Measurements from ENCODE around the gene USF1. TPM values are rescaled to one million over a fixed set of nuclear protein-coding genes. Genes with fewer than 3 reads are reported as not detected.

Gene USF1
- total and polyA plus RNA-seq, 4 donors, result 19.2 to 43.5 (median 27.2) TPM

- no peaks in the 10 kb centered on the region for H3K4me1 ChIP-seq (ENCODE audit: control insufficient read depth in 4 of 4, insufficient read depth in 4 of 4, low read length in 3 of 4)
- WGBS, result 73% methylated on average over 9 of the region's 9 CpGs
- peak within 1 kb of the TSS in 1 of 2 donors; percentile 66 for H3K9ac ChIP-seq (ENCODE audit: low read depth in 1 of 2, low read length in 2 of 2)
- no peak for DNase-seq (ENCODE audit: low spot score)
- no peak for TF ChIP-seq YY1 (IDR thresholded peaks at IDR 0.05)
- TF ChIP-seq TAF1 (conservative IDR thresholded peaks at IDR 0.05), result no peak
- TF ChIP-seq SP1 (IDR thresholded peaks at IDR 0.05), result peak; percentile 32
- TF ChIP-seq GABPA (IDR thresholded peaks at IDR 0.05 in 1 of 2, conservative IDR thresholded peaks at IDR 0.05 in 1 of 2), result peak; percentile 66 to 77
- TF ChIP-seq RAD21 (IDR thresholded peaks at IDR 0.05), result no peak
- H3K4me3 ChIP-seq (ENCODE audit: low read depth in 1 of 3, low read length in 3 of 3), result peak within 1 kb of the TSS in 2 of 3 donors; percentile 30 to 48
- no peaks in the 10 kb centered on the region for H3K36me3 ChIP-seq (ENCODE audit: control insufficient read depth in 4 of 4, insufficient read depth in 3 of 4, low read depth in 1 of 4, low read length in 3 of 4)
- no peaks in the 10 kb centered on the region for H3K9me3 ChIP-seq (ENCODE audit: control insufficient read depth in 4 of 4, low read length in 3 of 4)
- no peaks in the 10 kb centered on the region for H3K27me3 ChIP-seq (ENCODE audit: control insufficient read depth in 4 of 4, insufficient read depth in 4 of 4, low read length in 3 of 4)
- peak within 1 kb of the TSS; percentile 85 to 87 for H3K27ac ChIP-seq (ENCODE audit: low read depth in 1 of 2, low read length in 2 of 2)
Measured at GRCh38 chr1:161069731-161070270, 24.0 kb upstream of the USF1 start, which contains the start of gene ARHGAP30. Gene ARHGAP30, minus strand, starts transcription at chr1:161069891. Its CDS starts 267 bp downstream, at chr1:161069624.

DNA sequence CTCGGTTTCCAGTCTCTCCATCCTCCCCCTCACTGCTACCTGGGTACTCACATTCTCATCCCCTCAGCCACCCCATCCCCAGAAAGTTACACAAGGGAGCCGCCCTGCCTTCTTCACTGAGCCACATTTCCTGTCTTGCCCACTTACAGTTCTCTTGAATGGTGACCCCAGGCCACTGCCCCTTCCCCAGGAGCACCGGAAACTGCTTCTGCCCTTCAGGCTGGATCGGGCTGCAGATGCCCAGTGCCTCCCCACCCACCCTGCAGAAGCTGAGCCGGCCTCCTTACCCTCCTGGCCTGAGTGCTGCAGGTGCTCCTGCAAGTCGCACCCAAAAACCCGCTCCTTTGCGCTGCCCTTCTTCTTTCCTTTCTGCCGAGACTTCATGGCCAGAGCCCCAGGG, 23.5 kb upstream of the USF1 start:
- TF ChIP-seq FOXA1 (IDR thresholded peaks at IDR 0.05) (no peak), TAF1 (conservative IDR thresholded peaks at IDR 0.05) (no peak), EGR1 (IDR thresholded peaks at IDR 0.05; ENCODE audit: low read depth in 2 of 2) (no peak), YY1 (IDR thresholded peaks at IDR 0.05) (no peak), GABPA (IDR thresholded peaks at IDR 0.05 in 1 of 2, conservative IDR thresholded peaks at IDR 0.05 in 1 of 2) (no peak), NR2F2 (IDR thresholded peaks at IDR 0.05) (no peak), FOXA2 (IDR thresholded peaks at IDR 0.05) (no peak), MAX (IDR thresholded peaks at IDR 0.05) (no peak), JUND (IDR thresholded peaks at IDR 0.05) (no peak), CTCF (IDR thresholded peaks at IDR 0.05; ENCODE audit: low read depth, low read length, missing input control) (no peak), SP1 (IDR thresholded peaks at IDR 0.05) (no peak), RXRA (IDR thresholded peaks at IDR 0.05) (no peak), RAD21 (IDR thresholded peaks at IDR 0.05) (no peak), HNF4A (conservative IDR thresholded peaks at IDR 0.05) (no peak), REST (IDR thresholded peaks at IDR 0.05) (no peak), HNF4G (IDR thresholded peaks at IDR 0.05) (no peak)
- TF ChIP-seq, protein P1, sequence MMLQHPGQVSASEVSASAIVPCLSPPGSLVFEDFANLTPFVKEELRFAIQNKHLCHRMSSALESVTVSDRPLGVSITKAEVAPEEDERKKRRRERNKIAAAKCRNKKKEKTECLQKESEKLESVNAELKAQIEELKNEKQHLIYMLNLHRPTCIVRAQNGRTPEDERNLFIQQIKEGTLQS (IDR thresholded peaks at IDR 0.05), result no peak
- TF ChIP-seq, protein P2, sequence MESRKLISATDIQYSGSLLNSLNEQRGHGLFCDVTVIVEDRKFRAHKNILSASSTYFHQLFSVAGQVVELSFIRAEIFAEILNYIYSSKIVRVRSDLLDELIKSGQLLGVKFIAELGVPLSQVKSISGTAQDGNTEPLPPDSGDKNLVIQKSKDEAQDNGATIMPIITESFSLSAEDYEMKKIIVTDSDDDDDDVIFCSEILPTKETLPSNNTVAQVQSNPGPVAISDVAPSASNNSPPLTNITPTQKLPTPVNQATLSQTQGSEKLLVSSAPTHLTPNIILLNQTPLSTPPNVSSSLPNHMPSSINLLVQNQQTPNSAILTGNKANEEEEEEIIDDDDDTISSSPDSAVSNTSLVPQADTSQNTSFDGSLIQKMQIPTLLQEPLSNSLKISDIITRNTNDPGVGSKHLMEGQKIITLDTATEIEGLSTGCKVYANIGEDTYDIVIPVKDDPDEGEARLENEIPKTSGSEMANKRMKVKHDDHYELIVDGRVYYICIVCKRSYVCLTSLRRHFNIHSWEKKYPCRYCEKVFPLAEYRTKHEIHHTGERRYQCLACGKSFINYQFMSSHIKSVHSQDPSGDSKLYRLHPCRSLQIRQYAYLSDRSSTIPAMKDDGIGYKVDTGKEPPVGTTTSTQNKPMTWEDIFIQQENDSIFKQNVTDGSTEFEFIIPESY (IDR thresholded peaks at IDR 0.05), result no peak
- H3K36me3 ChIP-seq (ENCODE audit: control insufficient read depth in 4 of 4, insufficient read depth in 3 of 4, low read depth in 1 of 4, low read length in 3 of 4), result no peaks in the 10 kb centered on the region
- no peaks in the 10 kb centered on the region for H3K27me3 ChIP-seq (ENCODE audit: control insufficient read depth in 4 of 4, insufficient read depth in 4 of 4, low read length in 3 of 4)
- H3K9me3 ChIP-seq (ENCODE audit: control insufficient read depth in 4 of 4, low read length in 3 of 4), result no peaks in the 10 kb centered on the region
- peak overlapping the region in 2 of 3 donors; percentile 30 to 48 for H3K4me3 ChIP-seq (ENCODE audit: low read depth in 1 of 3, low read length in 3 of 3)
- 79% methylated on average over 9 of the region's 9 CpGs for WGBS
- H3K9ac ChIP-seq (ENCODE audit: low read depth in 1 of 2, low read length in 2 of 2), result peak overlapping the region in 1 of 2 donors; percentile 66
- no peaks in the 10 kb centered on the region for H3K4me1 ChIP-seq (ENCODE audit: control insufficient read depth in 4 of 4, insufficient read depth in 4 of 4, low read length in 3 of 4)
- H3K27ac ChIP-seq (ENCODE audit: low read depth in 1 of 2, low read length in 2 of 2), result peak overlapping the region; percentile 85 to 87
- DNase-seq (ENCODE audit: low spot score), result no peak

All from liver (tissue), 9 donors.